ENCODE measurements around the gene AGAP2. TPM values are rescaled to one million over a fixed set of nuclear protein-coding genes. Genes with fewer than 3 reads are reported as not detected.

Gene AGAP2
- total RNA-seq, 1 experiment from 2014 or later, result 2.0 TPM

- Mint-ChIP-seq H3K36me3 (no peaks in the 10 kb centered on the region), H3K9me3 (no peaks in the 10 kb centered on the region), H3K27ac (no peak overlapping the region), H3K27me3 (ENCODE audit: low read depth) (peaks cover 98% of the 10 kb centered on the region), H3K4me1 (peaks cover 15% of the 10 kb centered on the region), H3K4me3 (no peak overlapping the region)
- POLR2A ChIA-PET, result no interaction called here
- CTCF ChIA-PET, result interaction anchor here (1.0 to 1.2 kb wide), 2 partner anchors 9 to 54 kb away, joined by 3 to 4 read pairs; partner anchors contain the start of gene AGAP2
- no peak for DNase-seq (ENCODE audit: low spot score)
- TF ChIP-seq MXD4 (CRISPR knock-in tag; IDR thresholded peaks at IDR 0.05; ENCODE audit: borderline replicate concordance), result no peak
- TF ChIP-seq ZNF138 (CRISPR knock-in tag; conservative IDR thresholded peaks at IDR 0.05), result no peak
- TF ChIP-seq GRHL2 (CRISPR knock-in tag; IDR thresholded peaks at IDR 0.05; ENCODE audit: insufficient replicate concordance, severe bottlenecking), result no peak
- TF ChIP-seq, protein P1, sequence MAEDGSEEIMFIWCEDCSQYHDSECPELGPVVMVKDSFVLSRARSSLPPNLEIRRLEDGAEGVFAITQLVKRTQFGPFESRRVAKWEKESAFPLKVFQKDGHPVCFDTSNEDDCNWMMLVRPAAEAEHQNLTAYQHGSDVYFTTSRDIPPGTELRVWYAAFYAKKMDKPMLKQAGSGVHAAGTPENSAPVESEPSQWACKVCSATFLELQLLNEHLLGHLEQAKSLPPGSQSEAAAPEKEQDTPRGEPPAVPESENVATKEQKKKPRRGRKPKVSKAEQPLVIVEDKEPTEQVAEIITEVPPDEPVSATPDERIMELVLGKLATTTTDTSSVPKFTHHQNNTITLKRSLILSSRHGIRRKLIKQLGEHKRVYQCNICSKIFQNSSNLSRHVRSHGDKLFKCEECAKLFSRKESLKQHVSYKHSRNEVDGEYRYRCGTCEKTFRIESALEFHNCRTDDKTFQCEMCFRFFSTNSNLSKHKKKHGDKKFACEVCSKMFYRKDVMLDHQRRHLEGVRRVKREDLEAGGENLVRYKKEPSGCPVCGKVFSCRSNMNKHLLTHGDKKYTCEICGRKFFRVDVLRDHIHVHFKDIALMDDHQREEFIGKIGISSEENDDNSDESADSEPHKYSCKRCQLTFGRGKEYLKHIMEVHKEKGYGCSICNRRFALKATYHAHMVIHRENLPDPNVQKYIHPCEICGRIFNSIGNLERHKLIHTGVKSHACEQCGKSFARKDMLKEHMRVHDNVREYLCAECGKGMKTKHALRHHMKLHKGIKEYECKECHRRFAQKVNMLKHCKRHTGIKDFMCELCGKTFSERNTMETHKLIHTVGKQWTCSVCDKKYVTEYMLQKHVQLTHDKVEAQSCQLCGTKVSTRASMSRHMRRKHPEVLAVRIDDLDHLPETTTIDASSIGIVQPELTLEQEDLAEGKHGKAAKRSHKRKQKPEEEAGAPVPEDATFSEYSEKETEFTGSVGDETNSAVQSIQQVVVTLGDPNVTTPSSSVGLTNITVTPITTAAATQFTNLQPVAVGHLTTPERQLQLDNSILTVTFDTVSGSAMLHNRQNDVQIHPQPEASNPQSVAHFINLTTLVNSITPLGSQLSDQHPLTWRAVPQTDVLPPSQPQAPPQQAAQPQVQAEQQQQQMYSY (CRISPR knock-in tag; IDR thresholded peaks at IDR 0.05), result no peak
- no peak for TF ChIP-seq ATF1 (CRISPR knock-in tag; IDR thresholded peaks at IDR 0.05)
- no peak for TF ChIP-seq SOX15 (CRISPR knock-in tag; IDR thresholded peaks at IDR 0.05)
- TF ChIP-seq ZNF416 (CRISPR knock-in tag; IDR thresholded peaks at IDR 0.05), result no peak
- no peak for TF ChIP-seq RORB (CRISPR knock-in tag; IDR thresholded peaks at IDR 0.05)
- no peak for TF ChIP-seq GABPB1 (CRISPR knock-in tag; IDR thresholded peaks at IDR 0.05)
- TF ChIP-seq MYBL2 (CRISPR knock-in tag; IDR thresholded peaks at IDR 0.05), result no peak
- TF ChIP-seq, protein P2, sequence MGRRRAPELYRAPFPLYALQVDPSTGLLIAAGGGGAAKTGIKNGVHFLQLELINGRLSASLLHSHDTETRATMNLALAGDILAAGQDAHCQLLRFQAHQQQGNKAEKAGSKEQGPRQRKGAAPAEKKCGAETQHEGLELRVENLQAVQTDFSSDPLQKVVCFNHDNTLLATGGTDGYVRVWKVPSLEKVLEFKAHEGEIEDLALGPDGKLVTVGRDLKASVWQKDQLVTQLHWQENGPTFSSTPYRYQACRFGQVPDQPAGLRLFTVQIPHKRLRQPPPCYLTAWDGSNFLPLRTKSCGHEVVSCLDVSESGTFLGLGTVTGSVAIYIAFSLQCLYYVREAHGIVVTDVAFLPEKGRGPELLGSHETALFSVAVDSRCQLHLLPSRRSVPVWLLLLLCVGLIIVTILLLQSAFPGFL (CRISPR knock-in tag; IDR thresholded peaks at IDR 0.05; ENCODE audit: borderline replicate concordance), result no peak
- TF ChIP-seq, protein P3, sequence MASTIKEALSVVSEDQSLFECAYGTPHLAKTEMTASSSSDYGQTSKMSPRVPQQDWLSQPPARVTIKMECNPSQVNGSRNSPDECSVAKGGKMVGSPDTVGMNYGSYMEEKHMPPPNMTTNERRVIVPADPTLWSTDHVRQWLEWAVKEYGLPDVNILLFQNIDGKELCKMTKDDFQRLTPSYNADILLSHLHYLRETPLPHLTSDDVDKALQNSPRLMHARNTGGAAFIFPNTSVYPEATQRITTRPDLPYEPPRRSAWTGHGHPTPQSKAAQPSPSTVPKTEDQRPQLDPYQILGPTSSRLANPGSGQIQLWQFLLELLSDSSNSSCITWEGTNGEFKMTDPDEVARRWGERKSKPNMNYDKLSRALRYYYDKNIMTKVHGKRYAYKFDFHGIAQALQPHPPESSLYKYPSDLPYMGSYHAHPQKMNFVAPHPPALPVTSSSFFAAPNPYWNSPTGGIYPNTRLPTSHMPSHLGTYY (CRISPR knock-in tag; IDR thresholded peaks at IDR 0.05), result no peak
- TF ChIP-seq ZNF396 (CRISPR knock-in tag; IDR thresholded peaks at IDR 0.05; ENCODE audit: borderline replicate concordance), result no peak
- no peak for TF ChIP-seq MLX (CRISPR knock-in tag; IDR thresholded peaks at IDR 0.05)
- TF ChIP-seq E2F5 (CRISPR knock-in tag; IDR thresholded peaks at IDR 0.05), result no peak
- TF ChIP-seq OVOL2 (CRISPR knock-in tag; IDR thresholded peaks at IDR 0.05; ENCODE audit: borderline replicate concordance), result no peak
- TF ChIP-seq, protein P4, sequence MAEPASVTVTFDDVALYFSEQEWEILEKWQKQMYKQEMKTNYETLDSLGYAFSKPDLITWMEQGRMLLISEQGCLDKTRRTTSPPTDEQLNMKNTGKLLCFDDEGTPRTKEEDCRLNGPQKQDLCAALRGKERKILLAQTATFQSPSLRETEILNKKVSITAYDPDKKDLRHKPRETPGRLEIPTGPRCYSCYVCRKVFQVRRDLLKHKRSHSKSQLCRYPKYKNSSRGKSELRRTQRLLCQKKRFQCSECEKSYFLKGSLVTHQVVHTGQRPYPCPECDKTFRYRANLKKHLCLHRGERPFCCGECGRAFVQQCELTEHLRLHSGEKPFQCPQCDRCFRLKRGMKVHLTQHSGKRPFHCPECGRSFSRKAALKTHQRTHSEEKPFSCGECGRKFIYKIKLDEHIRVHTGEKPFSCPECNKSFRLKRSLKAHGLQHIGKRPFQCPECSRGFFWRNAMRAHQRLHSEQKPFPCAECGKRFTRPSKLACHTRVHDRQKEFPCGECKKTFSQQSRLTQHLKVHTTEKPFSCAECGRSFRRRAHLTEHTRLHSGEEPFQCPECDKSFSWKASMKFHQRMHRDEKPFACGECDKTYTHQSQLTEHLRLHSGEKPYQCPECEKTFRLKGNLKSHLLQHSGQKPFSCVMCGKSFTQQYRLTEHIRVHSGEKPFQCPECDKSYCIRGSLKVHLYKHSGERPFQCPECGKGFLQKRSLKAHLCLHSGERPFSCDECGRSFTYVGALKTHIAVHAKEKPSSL (CRISPR knock-in tag; conservative IDR thresholded peaks at IDR 0.05), result no peak
- TF ChIP-seq, protein P5, sequence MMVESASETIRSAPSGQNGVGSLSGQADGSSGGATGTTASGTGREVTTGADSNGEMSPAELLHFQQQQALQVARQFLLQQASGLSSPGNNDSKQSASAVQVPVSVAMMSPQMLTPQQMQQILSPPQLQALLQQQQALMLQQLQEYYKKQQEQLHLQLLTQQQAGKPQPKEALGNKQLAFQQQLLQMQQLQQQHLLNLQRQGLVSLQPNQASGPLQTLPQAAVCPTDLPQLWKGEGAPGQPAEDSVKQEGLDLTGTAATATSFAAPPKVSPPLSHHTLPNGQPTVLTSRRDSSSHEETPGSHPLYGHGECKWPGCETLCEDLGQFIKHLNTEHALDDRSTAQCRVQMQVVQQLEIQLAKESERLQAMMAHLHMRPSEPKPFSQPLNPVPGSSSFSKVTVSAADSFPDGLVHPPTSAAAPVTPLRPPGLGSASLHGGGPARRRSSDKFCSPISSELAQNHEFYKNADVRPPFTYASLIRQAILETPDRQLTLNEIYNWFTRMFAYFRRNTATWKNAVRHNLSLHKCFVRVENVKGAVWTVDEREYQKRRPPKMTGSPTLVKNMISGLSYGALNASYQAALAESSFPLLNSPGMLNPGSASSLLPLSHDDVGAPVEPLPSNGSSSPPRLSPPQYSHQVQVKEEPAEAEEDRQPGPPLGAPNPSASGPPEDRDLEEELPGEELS (CRISPR knock-in tag; IDR thresholded peaks at IDR 0.05), result no peak
- TF ChIP-seq, protein P6, sequence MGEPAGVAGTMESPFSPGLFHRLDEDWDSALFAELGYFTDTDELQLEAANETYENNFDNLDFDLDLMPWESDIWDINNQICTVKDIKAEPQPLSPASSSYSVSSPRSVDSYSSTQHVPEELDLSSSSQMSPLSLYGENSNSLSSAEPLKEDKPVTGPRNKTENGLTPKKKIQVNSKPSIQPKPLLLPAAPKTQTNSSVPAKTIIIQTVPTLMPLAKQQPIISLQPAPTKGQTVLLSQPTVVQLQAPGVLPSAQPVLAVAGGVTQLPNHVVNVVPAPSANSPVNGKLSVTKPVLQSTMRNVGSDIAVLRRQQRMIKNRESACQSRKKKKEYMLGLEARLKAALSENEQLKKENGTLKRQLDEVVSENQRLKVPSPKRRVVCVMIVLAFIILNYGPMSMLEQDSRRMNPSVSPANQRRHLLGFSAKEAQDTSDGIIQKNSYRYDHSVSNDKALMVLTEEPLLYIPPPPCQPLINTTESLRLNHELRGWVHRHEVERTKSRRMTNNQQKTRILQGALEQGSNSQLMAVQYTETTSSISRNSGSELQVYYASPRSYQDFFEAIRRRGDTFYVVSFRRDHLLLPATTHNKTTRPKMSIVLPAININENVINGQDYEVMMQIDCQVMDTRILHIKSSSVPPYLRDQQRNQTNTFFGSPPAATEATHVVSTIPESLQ (CRISPR knock-in tag; IDR thresholded peaks at IDR 0.05), result no peak
- no peak for ATAC-seq
Observed at GRCh38 chr12:57729321-57729844, 9.2 kb downstream of the AGAP2 start.
